Measurements from ENCODE around the gene ANKRD52.
"Not testable (repeated sequence)": the region's sequence is repeated elsewhere in the genome, so short reads cannot be mapped to it uniquely, and the experiment has no call there.

The ANKRD52 gene

DNA sequence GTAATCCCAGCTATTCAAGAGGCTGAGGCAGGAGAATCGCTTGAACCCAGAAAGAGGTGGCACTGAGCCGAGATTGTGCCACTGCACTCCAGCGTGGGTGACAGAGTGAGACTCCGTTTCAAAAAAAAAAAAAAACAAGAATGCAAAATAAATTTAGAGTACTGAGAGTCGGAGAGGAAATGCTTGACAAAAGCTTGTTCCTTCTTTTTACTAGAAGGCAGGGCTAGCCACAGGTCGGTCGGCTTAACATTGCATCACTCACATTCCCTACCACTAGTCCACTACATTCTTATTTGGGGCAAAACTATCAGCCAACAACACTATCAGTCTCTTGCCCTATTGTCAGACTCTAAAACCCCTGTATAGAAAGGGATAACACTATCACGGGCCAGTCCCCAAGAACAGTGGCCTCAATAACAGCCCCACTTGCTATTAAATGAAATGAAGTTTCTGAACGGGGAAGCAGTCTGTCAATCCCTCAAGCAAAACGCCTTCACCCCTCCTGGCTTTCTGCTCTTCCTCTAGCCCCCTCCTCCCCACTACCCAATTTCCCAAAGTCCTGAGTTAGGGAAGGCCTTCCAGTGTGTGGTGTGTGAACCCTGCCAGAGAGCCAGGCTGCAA lies 37.5 kb downstream of the ANKRD52 start:
- intact Hi-C loops (cut with DNase I) = loop anchor here (5.0 kb wide), 1 partner anchor 37 kb away; the partner anchor contains the start of gene ANKRD52
- peak in 2 of 10 donors; percentile 41 to 72 for DNase-seq

DNA sequence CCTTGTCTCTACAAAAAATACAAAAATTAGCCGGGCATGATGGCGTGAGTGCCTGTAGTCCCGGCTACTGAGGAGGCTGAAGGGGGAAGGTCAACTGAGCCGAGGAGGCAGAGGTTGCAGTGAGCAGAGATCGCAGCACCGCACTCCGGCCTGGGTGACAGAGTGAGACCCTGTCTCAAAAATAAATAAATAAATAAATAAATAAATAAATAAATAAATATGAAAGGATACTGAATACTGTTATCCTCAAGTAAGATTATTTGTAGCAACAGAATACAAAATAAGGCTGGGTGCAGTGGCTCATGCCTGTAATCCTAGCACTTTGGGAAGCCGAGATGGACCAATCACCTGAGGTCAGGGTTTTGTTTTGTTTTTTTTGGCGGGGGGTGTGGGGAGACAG lies 38.3 kb downstream of the ANKRD52 start:
- intact Hi-C loops (cut with DNase I) = loop anchor here (5.0 kb wide), 1 partner anchor 37 kb away; the partner anchor contains the start of gene ANKRD52
- DNase-seq = peak in 2 of 10 donors; percentile 20 to 32

GRCh38 chr12:56216461-56216860 lies 41.7 kb downstream of the ANKRD52 start:
- peak in 1 of 10 donors; percentile 25 for DNase-seq
- intact Hi-C loops (cut with DNase I) = no loop called here

GRCh38 chr12:56213878-56214277 lies 44.3 kb downstream of the ANKRD52 start:
- intact Hi-C loops (cut with DNase I) = no loop called here
- no peak for DNase-seq

GRCh38 chr12:56212361-56212760 lies 45.8 kb downstream of the ANKRD52 start:
- intact Hi-C loops (cut with DNase I) = no loop called here
- DNase-seq = no peak

GRCh38 chr12:56208006-56208405 lies 50.2 kb downstream of the ANKRD52 start:
- DNase-seq = no peak
- intact Hi-C loops (cut with DNase I) = no loop called here

DNA sequence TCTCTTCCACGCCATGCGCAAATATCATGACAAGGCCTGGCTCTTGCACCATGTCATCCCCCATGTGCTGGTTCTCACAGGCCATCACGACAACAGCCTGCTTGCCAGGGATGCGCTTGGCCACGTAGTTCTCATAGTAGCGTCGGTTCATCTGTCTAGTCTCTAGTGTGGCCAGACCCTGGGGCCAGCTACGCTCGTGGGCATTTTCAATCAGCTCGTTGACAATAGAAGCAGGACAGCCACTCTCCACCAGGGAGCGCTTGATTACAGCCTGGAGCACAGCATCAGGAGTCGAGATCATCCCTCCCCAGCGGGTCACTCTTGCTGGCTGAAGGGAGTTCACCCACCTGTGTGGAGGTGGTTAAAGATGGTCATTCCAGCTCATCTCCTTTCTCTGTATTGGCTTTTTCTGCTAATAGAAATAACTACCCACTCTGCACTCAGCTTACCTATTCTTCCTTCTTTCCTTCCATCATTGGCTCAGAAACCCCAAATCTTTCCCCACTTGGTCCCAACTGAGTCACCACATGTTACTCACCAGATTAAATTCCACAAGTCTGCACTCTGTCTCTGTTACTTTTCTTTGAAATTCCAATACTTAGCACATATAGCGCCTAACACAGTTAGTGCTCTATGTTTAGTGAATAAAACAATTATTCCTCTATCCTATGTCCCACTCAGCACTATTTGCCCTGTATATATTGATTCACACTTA lies 51.6 kb downstream of the ANKRD52 start:
- DNase-seq = peak in 6 of 10 donors; percentile 21 to 89 (median 32)
- intact Hi-C loops (cut with DNase I) = no loop called here

- intact Hi-C loops (cut with DNase I) = no loop called here
- no peak for DNase-seq
Measured at GRCh38 chr12:56205445-56205844, 52.7 kb downstream of the ANKRD52 start.

DNA sequence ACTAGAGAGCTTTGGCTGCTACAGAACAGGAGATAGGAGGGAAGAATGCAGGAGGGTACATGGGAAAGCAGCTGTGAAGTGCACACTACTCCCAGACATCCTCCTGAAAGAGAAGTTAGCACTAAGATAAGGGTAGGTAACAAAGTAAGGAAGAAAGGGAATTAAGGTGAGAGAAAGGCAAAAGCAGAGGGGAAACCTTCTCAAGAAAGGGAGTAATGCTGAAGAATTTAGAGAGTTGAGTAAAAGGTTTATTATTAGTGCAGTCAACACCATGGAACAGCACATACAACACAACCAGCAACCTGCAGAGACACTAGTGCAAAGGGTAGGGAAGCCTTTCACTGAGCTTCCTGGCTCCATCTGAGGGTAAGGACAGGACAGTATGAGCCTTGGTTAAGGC lies 53.9 kb downstream of the ANKRD52 start:
- intact Hi-C loops (cut with DNase I) = no loop called here
- no peak for DNase-seq

DNA sequence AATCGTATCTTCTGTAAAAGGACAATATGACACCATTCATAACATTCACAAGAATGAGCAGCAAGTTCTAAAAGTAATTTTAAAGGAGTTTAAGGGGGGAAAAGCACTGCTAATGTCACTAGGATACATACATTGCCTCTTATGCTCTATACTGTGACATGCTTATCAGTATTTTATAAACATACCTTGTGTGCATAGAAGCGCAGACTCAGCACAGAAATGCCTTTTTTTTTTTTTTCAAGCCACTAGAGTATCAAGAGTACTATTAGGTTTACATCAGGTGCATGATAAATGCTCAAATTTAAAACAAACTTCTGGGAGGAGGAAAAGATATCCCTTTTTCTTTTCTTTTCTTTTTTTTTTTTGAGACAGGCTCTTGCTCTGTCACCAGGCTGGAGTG lies 55.3 kb downstream of the ANKRD52 start:
- intact Hi-C loops (cut with DNase I) = no loop called here

GRCh38 chr12:56202366-56202765 lies 55.8 kb downstream of the ANKRD52 start:
- DNase-seq = no peak
- intact Hi-C loops (cut with DNase I) = no loop called here

More for the DNA sequence above, 55.3 kb downstream of the ANKRD52 start:
- DNase-seq = no peak

DNA sequence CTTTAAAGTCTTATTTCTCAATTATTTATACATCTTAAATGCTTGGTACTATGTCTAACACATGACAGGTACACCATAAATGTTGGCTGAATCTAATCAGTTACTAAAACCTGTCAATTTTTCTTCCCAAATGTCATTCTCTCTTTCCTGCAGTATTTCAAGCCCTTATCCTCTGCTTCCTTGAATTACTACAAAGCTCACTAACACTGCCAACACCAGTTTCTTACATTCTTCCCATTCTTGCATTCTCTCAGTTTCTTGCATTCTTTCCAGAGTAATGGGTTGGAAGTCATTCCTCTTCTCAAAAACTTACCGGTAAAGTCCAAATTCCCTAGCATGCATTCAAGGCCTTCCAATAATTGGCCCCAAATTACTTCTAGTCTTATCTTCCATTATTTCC lies 59.3 kb downstream of the ANKRD52 start:
- intact Hi-C loops (cut with DNase I) = no loop called here
- DNase-seq = no peak

DNA sequence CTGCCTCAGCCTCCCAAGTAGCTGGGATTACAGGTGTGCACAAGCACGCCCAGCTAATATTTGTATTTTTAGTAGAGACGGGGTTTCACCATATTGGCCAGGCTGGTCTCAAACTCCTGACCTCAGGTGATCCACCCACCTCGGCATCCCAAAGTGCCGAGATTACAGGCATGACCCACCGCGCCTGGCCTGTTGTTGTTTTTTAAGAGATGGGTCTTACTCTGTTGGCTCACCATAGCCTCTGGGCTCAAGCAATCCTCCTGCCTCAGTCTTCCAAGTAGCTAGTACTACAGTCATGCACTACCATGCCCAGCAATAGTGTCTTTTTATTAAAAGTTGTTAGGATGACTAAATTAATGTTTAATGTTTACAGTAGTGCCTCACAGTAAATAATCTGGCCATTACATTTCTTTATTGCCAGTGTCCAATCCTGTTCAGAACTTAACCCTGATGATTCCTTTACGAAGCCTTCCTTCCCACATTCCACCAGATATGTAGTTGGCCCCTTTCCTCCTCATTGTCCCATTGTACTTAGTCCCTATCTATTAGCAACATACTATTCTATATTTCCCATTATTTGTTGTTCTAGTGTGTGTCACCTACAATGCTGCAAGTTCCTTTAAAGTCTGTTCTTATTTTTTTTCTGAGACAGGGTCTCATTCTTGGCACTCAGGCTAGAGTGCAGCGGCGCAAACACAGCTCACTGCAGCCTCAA lies 60.1 kb downstream of the ANKRD52 start:
- intact Hi-C loops (cut with DNase I) = no loop called here
- no peak for DNase-seq

DNA sequence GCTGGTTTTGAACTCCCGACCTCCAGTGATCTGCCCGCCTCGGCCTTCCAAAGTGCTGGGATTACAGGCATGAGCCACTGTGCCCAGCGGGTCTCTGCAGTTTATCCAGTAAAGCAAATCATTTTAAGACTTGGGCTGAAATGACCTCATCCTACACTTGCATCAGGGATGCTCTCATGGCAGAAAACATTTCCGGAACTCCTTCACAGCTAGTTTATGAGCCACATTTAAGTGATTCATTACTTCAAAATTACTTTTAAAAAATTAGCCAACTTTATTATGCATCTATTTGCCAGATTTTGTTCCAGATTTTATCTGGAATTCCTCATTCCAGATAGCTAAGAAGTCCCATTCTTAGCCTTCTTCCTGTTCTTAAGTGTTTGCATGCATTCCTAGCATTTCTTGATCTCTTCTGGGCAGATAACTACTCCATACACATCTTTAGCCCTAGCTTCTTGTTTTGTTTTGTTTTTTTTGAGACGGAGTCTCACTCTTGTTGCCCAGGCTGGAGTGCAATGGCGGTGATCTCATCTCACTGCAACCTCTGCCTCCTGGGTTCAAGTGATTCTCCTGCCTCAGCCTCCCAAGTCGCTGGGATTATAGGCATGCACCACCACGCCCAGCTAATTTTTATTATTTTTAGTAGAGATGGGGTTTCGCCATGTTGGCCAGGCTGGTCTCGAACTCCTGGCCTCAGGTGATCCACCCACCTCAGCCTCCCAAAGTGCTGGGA lies 61.2 kb downstream of the ANKRD52 start:
- DNase-seq; intact Hi-C loops (cut with DNase I): not testable (repeated sequence)

DNA sequence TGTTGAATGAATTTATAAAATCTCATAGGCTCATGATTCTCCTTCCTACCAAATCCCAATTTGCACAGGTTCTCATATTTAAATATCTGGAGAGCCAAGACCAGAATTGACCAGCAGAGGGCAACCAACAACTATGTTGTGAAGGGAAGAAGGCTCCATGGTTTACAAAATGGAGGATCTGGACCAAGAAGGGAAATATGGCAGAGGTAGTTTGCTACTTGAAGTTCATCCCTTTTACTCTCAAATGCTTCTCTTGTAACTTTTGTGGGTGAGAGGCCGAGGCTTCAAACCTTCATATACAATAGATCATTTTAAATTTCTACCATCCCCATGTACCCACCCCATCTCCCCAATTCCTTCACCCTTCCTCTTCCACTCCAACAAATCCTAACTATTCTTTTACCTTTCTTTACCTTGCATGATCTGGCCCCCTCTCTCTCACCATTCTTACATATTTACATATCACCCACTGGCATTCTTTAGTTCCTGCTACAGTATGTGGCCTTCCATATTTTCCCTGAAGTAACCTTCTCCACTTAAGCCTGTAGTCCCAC lies 65.1 kb downstream of the ANKRD52 start:
- intact Hi-C loops (cut with DNase I) = loop anchor here (2.0 to 5.0 kb wide), 2 partner anchors 66 to 269 kb away; partner anchors contain the start of gene ANKRD52
- peak in 5 of 10 donors; percentile 35 to 57 (median 55) for DNase-seq

DNA sequence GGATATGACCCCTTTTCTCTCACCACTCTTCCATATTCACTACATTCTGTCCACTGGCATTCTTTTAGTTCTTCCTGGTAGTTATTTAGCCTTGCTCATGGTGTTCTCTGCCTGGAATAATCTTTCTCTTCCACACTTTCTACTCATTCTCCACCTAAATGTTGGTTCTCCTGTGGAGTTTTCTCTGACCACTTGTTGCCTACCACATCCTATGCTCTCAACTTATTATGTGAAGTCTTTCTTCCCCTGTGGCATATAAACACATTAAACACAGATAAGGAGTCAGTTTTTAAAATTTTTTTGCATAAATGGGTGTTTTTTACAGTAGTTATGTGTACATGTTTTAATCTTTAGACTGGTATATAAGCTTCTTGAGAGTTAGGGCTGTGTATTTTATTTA lies 65.6 kb downstream of the ANKRD52 start:
- DNase-seq = no peak
- intact Hi-C loops (cut with DNase I) = loop anchor here (2.0 to 5.0 kb wide), 2 partner anchors 66 to 270 kb away; partner anchors contain the start of gene ANKRD52

DNA sequence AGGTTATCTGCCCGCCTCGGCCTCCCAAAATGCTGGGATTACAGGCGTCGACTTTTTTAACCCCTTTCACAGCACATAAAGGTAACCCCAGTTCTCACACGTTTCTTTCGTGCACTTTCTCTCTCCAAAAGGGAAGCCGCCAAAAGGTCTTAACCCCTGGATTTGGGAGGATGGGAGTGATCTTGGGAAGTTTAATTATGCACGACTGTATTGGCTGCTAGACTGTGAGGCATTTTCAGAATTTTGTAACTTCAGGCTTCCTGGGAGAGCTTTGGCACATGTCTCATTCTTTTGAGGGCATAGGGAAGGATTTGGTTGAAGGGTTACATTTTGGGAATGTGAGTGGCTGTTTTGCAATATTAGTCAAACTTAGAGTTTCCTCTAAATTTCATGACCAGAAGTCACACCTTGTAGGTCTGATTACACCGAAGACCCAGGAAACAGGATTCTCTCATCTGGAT lies 67.5 kb downstream of the ANKRD52 start:
- DNase-seq = no peak
- intact Hi-C loops (cut with DNase I) = loop anchor here (5.0 kb wide), 1 partner anchor 272 kb away; no protein-coding TSS in a partner anchor

DNA sequence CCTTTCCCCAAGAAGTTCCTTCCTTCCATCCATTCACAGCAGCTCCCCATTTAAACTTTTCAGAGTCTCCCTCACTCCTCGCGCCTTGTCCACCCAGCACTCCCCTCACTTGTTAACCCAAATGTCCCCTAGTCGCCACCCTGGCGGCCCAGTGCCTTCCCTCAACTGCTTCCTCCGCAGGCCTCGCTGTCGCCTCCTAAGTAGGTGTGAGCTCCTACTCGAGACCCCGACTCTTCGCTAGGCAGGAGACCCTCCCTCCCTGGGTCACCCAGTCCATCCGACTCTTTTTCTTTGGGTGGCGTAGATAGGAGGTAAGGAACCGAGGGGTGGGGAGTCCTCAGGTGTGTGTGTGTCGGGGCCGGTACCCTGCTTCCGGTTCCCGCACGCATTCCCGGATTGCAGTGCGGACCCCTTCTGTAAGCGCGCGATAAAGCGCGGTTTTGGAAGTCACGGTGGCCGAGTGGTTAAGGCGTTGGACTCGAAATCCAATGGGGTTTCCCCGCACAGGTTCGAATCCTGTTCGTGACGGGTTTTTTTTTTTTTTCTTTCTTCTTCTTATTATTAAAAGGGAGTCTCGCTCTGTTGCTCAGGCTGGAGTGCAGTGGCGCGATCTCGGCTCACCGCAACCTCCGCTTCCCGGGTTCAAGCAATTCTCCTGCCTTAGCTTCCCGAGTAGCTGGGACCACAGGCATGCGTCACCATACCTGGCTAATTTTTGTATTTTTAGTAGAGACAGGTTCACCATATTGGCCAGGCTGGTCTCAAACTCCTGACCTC lies 68.1 kb downstream of the ANKRD52 start:
- peak; percentile 72 to 97 (median 84) for DNase-seq
- intact Hi-C loops (cut with DNase I) = loop anchor here (2.0 to 5.0 kb wide), 3 partner anchors 35 to 272 kb away; partner anchors contain the start of genes NABP2 and ZC3H10

All from posterior cingulate gyrus (tissue), 11 donors.